NCI-H460 (cell line): ENCODE data around the gene PDZD7. TPM values are rescaled to one million over a fixed set of nuclear protein-coding genes. Genes with fewer than 3 reads are reported as not detected.

Experiments
- DNase-seq: peaks from one replicate; pipeline ENCODE4 v3.0.0-alpha.2; 2016; ENCODE audit warnings: low read depth; ENCODE audit errors: extremely low read depth
- polyA plus RNA-seq: library from polyadenylated mRNA; depleted of rRNA; stranded (reverse); fragments of >200 nt; gene quantifications from 2 replicates; pipeline ENCODE4 v1.2.3, GENCODE V29; 2014; cell fraction: nucleus; rRNA removed
- total RNA-seq: library from RNA; depleted of rRNA; stranded (reverse); fragments of >200 nt; shearing (Covaris generic); gene quantifications from 2 replicates; pipeline ENCODE4 v1.2.3, GENCODE V29; 2014; rRNA removed

PDZD7 gene
- total RNA-seq: 0.52 and 0.55 TPM in 2 replicates
- 1.3 and 3.2 TPM in 2 replicates for polyA plus RNA-seq

- DNase-seq: peak; percentile 89
Observed at GRCh38 chr10:101031128-101031795, at the start of gene PDZD7, which contains the start of gene SFXN3. Gene PDZD7 (minus strand): TSS chr10:101031129. CDS start chr10:101030219, 910 bp downstream. Gene SFXN3 (plus strand): TSS chr10:101031234. CDS start chr10:101034695, 3,461 bp downstream.

DNA sequence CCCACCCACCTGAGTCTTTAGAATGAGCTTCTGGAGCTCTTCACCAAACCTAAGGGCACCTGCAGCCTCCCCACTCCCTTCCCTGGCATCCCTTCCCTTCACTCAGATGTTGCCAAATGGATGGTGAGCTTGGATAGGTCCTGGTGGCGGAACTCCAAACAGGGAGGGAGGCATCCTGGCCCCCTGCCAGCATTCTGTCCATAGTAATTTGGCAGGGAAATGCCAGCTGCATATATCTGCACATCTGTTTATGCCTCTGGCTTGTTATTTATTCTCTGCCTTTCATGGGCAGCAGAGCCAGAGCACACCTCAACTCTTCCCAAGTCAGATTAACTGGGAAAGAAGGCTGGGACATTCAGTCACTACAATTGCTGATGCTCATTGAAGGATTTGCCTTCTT lies 48.9 kb upstream of the PDZD7 start:
- no peak for DNase-seq

DNA sequence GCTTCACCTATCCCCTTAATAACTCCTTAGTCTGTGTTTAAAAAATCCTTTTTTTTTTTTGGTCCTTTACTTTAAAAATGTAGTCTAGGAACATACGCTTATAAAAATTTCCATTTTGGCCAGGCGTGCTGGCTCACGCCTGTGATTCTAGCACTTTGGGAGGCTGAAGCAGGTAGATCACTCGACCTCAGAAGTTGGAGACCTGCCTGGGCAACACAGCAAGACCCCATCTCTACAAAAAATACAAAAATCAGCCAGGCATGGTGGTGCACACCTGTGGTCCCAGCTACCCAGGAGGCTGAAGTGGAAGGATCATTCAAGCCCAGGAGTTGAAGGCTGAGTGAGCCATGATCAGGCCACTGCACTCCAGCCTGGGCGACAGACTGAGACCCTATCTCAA lies 45.7 kb upstream of the PDZD7 start:
- no peak for DNase-seq

- DNase-seq: no peak
Observed at GRCh38 chr10:101075775-101076174, 44.8 kb upstream of the PDZD7 start.

- no peak for DNase-seq
Observed at GRCh38 chr10:101073631-101074030, 42.7 kb upstream of the PDZD7 start.

- no peak for DNase-seq
Observed at GRCh38 chr10:101072923-101073322, 42.0 kb upstream of the PDZD7 start.

DNA sequence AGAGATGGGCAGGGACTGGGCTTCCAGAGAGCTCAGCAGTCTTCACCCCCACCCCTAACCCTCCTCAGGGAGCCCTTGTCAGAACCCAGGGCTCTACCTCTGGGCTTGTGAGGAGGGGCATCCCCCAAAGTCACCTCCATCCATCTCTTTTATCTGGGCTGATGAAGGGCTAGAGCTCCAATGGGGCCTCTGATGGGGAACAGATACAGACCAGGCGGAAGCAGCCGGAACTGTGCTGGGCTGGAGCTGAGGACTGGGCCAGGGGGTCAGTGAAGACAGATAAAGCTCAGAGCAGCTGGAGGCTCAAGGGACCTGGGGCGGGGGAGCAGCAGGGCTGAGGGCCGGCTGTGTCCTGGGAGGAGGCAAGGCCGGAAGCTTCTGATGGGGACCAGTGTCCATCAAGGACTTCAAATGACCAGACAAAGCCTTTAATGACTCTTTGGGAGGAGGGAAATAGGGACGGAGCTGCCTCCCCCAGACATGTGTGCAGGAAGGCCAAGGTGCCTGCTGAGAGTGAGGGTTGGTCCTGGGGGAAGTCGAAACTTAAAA lies 41.0 kb upstream of the PDZD7 start:
- no peak for DNase-seq

DNA sequence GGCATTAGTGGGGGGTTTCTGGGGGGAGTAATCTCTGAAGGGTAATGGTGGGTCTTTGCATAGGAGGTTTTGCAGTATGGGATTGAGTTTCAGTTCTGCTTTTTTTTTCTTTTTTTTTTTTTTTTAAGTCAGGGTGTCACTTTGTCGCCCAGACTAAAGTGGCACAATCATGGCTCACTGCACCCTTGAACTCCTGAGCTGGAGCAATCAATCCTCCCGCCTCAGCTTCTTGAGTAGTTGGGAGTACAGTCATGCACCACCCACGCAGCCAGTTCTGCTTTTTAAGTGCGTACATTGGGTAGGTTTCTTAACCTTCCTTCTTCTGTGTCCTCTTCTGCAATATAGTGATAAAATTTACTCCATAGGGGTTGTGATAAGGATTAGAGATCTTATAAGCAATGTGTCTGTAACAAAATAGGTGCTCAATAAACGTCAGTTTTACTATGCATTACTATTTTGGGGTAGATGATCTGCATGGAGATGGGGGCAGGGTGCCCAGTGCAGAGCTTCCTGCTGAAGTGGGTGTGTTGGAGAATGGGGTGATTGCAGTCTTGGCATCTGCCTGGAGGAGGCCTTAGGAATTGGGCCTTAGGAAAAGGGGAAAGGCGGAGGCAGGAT lies 40.4 kb upstream of the PDZD7 start:
- DNase-seq: no peak

GRCh38 chr10:101070098-101070497 lies 39.2 kb upstream of the PDZD7 start:
- DNase-seq: no peak

DNA sequence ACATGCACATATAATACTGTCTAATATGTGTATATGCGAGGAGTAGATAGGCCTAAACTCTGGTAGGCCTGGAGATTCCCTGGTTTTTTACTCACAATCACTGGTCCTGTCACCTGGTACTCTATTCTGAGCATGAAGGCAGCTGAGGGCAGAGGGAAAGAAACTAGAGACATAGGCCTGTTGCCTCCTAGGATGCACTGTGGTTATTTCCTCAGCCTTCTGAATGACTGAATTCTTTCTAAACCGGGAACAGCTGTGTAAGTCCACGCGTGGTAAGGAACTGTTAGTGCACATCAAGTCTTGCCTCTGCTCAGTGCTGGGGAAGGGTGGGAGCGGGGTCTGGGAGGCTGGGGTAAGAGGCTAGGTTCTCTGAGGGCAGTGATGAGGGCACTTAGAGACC lies 38.5 kb upstream of the PDZD7 start:
- no peak for DNase-seq

- peak; percentile 82 for DNase-seq
Observed at GRCh38 chr10:101067356-101068083, 36.6 kb upstream of the PDZD7 start.

DNA sequence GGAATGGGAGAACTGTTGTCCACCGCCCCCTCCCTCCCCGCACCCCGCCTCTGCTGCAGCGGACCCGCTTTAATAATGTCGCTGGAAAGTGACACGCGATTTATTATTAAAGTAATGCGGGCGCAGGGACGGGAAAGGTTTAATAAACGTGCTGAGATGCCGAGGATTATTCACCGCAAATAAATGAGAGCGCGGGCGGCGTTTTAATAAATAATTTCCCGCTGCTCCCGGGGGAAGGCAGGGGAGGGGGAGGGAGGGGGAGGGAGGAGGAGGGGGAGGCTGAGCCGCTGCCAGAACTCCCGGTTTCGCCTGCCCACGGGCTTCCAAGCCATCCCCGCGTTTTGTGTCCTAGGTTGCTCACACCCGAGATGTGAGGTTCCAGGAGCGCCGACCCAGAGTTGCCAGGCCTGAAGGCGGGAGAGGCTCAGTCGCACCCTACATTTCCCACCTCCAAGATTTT lies 36.0 kb upstream of the PDZD7 start:
- no peak for DNase-seq

DNA sequence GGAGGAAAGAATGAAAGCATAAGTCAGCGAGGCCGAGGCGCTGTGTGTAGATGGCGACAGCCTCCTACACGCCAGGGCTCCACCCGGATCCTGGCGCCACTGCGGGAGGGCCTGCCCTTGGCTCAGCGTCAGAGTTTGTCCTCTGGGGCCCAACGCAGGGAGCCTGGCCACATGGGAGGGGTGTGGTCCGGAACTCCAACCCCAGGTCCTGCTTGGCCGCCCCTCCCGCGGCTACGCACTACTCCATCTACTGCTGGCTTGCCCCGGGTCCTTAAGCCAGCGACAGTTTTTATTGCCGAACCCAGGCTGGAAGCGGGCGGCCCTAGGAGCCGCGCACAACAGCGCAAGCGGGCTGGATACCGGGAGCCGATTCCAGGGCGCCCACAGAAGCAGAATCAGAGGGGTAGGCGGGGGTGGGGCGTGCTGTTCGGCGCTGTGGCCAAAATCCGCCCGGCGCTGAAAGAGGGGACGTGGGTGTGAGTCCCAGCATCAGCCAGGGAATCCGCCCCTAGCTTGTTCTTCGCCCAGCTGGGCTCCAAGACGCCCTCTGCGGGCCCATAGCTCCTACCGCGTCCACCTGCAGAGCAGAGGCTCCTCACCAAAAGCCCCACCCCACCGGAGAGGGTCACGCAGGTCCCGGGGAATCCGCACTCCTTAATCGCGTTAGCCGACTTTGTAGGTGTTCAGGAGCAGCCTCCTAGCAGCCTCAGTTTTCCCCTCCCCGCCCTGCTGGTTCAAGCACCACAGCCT lies 35.4 kb upstream of the PDZD7 start:
- peak; percentile 92 for DNase-seq

DNA sequence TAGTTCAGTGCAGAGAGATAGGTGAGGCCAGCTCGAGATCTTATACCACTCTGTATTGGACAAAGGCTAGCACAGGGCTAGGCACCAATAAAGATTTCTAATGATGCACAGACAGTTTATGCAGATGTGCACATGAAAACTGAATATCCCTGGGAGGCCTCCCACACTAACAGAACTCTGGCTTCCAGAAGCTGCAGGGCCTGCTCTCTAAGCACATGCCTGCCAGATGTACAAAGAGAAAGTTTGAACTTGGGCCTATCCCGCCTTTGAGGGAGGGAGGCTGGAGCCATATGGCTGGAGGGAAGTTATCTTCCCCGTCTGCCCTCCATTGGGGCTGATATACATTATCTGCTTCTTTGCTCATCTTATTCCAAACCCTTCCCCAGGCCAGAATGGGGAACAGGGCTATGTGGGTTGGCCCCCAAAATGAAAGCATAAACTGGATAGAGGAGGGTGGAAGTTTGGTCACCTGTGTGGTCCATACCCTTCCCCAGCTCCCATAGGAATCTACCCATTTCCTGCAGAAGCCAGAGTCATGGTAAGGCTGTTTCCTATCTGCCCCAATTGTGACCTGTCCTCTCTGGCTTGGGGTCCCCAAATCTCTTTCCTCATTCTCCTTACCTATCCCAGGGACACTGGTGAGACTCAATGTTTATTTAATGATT lies 34.7 kb upstream of the PDZD7 start:
- no peak for DNase-seq

DNA sequence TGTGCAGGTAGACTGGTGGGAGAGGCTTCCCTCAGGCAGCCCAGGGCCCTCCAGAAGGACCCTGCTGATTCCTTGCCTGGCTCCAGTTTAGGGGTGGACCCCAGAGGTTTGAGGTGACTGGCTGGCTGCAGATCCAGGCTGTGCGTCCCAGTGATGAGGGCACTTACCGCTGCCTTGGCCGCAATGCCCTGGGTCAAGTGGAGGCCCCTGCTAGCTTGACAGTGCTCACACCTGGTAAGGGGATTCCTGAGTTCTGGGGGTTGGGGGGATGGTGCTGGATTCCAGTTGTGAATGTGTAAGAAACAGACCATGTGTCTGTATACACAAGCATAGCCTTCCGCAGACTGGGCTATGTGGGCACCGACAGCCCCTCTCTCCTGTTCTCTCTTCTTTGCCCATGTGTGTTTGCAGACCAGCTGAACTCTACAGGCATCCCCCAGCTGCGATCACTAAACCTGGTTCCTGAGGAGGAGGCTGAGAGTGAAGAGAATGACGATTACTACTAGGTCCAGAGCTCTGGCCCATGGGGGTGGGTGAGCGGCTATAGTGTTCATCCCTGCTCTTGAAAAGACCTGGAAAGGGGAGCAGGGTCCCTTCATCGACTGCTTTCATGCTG lies 33.6 kb upstream of the PDZD7 start:
- DNase-seq: no peak

GRCh38 chr10:101063548-101064414 lies 32.9 kb upstream of the PDZD7 start:
- DNase-seq: no peak

DNA sequence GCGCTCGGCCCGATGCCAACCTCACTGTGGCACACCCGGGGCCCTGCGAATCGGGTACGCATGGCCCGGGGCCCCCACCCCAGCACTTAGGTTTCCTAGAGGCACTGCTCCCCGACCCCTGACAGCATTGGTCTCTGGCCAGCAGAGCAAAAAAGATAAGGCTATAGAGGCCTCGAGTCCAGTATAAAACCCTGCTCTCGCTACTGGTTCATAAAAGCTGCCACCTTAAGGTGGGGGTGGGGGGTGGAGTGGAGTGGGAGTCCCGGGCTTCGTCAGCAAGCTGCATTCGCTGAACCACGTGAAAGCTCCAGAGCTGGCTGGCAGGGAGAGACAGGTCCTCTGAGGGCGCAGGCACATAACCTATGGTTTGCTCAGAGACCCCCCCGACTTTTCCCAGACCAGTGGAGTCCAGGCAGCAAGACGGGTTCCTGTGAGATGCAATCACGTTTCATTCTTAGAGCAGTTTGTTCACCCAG lies 32.2 kb upstream of the PDZD7 start:
- DNase-seq: no peak
